ENCODE data around the gene EP400. TPM values are rescaled to one million over a fixed set of nuclear protein-coding genes. Genes with fewer than 3 reads are reported as not detected.

The EP400 gene
- total and polyA plus RNA-seq, 2 of the 4 experiments (the other 2 are of a cell fraction): 4.3 to 11.4 TPM

GRCh38 chr12:132075714-132076553, 126.2 kb downstream of the EP400 start:
- H2BK15ac ChIP-seq (ENCODE audit: low read depth, low read length): no peak overlapping the region
- ATAC-seq (ENCODE audit: low read depth) (no peak), DNase-seq (no peak)
- H4K91ac ChIP-seq (ENCODE audit: insufficient read depth, low read depth, low read length): no peak overlapping the region
- H3K14ac ChIP-seq (replicated peaks; ENCODE audit: low read depth, low read length): no peak overlapping the region
- H3K36me3 ChIP-seq (ENCODE audit: control insufficient read depth, insufficient read depth, low read length): peaks cover 40% of the 10 kb centered on the region
- ChIA-PET POLR2A (ENCODE audit: unreplicated experiment) (no interaction called here), CTCF (no interaction called here)
- H3K23ac ChIP-seq (ENCODE audit: low read depth, low read length): no peak overlapping the region
- H2BK20ac ChIP-seq (ENCODE audit: low read depth, low read length): no peak overlapping the region
- H2AK9ac ChIP-seq (replicated peaks; ENCODE audit: low read depth, low read length, poor library complexity): no peak overlapping the region
- no peaks in the 10 kb centered on the region for H3K27me3 ChIP-seq (ENCODE audit: control insufficient read depth, insufficient read depth, low read length)
- no peak overlapping the region for H4K5ac ChIP-seq (ENCODE audit: low read depth, low read length)
- intact Hi-C loops (cut with micrococcal nuclease) (no loop called here), dilution Hi-C loops (cut with HindIII; ENCODE audit: low sequenced_read_pairs, unreplicated experiment) (no loop called here), in situ Hi-C loops (cut with MboI; ENCODE audit: low sequenced_read_pairs) (no loop called here)
- WGBS, 2 experiments (ENCODE audit: extremely low coverage in 2 of 2, insufficient read length in 1 of 2): 100% methylated on average over 3 of the region's 16 CpGs; no CpG with 5 or more reads in 1 of the 2 experiments
- H3K4me2 ChIP-seq (ENCODE audit: low read depth, low read length): no peak overlapping the region
- no peak overlapping the region for H4K8ac ChIP-seq (ENCODE audit: low read depth in 2 of 2, low read length in 2 of 2)
- no peak overlapping the region for H3K9ac ChIP-seq (ENCODE audit: low read depth, low read length)
- no peak overlapping the region for H2BK120ac ChIP-seq (ENCODE audit: low read depth, low read length)
- H2AFZ ChIP-seq (replicated peaks; ENCODE audit: low read length, poor library complexity): no peak overlapping the region
- H3K79me1 ChIP-seq (ENCODE audit: low read depth in 1 of 2, low read length in 2 of 2): peaks cover 0 to 9% of the 10 kb centered on the region in 2 experiments; a peak in 2 of 4 replicates
- H3K4me1 ChIP-seq (ENCODE audit: control insufficient read depth, insufficient read depth, low read length): peaks cover 7% of the 10 kb centered on the region
- H3K18ac ChIP-seq (ENCODE audit: low read depth, low read length): no peak overlapping the region
- H3K56ac ChIP-seq (ENCODE audit: extremely low read depth, insufficient read depth, low read length): no peak overlapping the region
- H2BK5ac ChIP-seq (ENCODE audit: low read depth, low read length, poor library complexity, severe bottlenecking): no peak overlapping the region
- H4K20me1 ChIP-seq (ENCODE audit: insufficient read depth, low read length): peaks cover 4% of the 10 kb centered on the region; the same call in 1 of the 2 replicates
- H3K27ac ChIP-seq (ENCODE audit: insufficient read depth, low read length): no peak overlapping the region
- H3K9me3 ChIP-seq (ENCODE audit: control insufficient read depth, insufficient read depth, low read length): no peaks in the 10 kb centered on the region
- no peak for TF ChIP-seq CTCF (conservative IDR thresholded peaks at IDR 0.05; ENCODE audit: low read depth, low read length)
- no peak for TF ChIP-seq SMC3 (IDR thresholded peaks at IDR 0.05; ENCODE audit: low read depth, low read length)
- no peak for TF ChIP-seq RAD21 (IDR thresholded peaks at IDR 0.05; ENCODE audit: low read length)
- no peak for TF ChIP-seq MAZ (IDR thresholded peaks at IDR 0.05; ENCODE audit: borderline replicate concordance, low read depth, low read length)
- TF ChIP-seq MXI1 (IDR thresholded peaks at IDR 0.05; ENCODE audit: borderline replicate concordance, low read depth, low read length): no peak
- TF ChIP-seq CEBPB (IDR thresholded peaks at IDR 0.05; ENCODE audit: low read depth, low read length): no peak
- no peak for TF ChIP-seq CHD1 (IDR thresholded peaks at IDR 0.05; ENCODE audit: low read depth, low read length)
- TF ChIP-seq FOS (IDR thresholded peaks at IDR 0.05; ENCODE audit: low read depth, low read length): no peak
- TF ChIP-seq, protein P1, sequence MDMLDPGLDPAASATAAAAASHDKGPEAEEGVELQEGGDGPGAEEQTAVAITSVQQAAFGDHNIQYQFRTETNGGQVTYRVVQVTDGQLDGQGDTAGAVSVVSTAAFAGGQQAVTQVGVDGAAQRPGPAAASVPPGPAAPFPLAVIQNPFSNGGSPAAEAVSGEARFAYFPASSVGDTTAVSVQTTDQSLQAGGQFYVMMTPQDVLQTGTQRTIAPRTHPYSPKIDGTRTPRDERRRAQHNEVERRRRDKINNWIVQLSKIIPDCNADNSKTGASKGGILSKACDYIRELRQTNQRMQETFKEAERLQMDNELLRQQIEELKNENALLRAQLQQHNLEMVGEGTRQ (IDR thresholded peaks at IDR 0.05; ENCODE audit: low read depth, low read length): no peak
- no peak for TF ChIP-seq RCOR1 (IDR thresholded peaks at IDR 0.05; ENCODE audit: insufficient replicate concordance, low read length)
- no peak for TF ChIP-seq NFE2L2 (IDR thresholded peaks at IDR 0.05; ENCODE audit: low read depth, low read length)
- no peak for TF ChIP-seq MAFK (IDR thresholded peaks at IDR 0.05; ENCODE audit: low read depth, low read length)
- no TSS peak for BruUV-seq (replicated peaks)
- H3K4ac ChIP-seq (ENCODE audit: low read depth, low read length): no peak overlapping the region
- H3K9me1 ChIP-seq (ENCODE audit: insufficient read depth, low read length): peaks cover 4% of the 10 kb centered on the region; the same call in 1 of the 2 replicates
- no peak overlapping the region for H2AK5ac ChIP-seq (ENCODE audit: low read depth, low read length)
- no peak overlapping the region for H3K4me3 ChIP-seq (ENCODE audit: insufficient read depth, low read depth, low read length)
